SK-N-SH treated with all-trans-retinoic acid at 6 μM for 48 hours (cell line): ENCODE results near the gene CYP20A1.

Experiments used
- ARNTL ChIP-seq: fragments of 450-650 bp; formaldehyde crosslinking; IDR thresholded peaks from 2 replicates; pipeline ENCODE4 v1.5.0; 2020; ENCODE audit warnings: low read depth, mild to moderate bottlenecking, moderate library complexity, borderline replicate concordance
- ESRRG ChIP-seq: fragments of 250-450 bp; sonication (Bioruptor Pico); IDR thresholded peaks from 2 replicates; pipeline ENCODE4 v1.6.1; 2021; ENCODE audit warnings: mild to moderate bottlenecking
- OSR1 ChIP-seq: fragments of 250-450 bp; sonication (Bioruptor Pico); IDR thresholded peaks from 2 replicates; pipeline ENCODE4 v1.8.0; 2022; ENCODE audit warnings: moderate library complexity, mild to moderate bottlenecking, inconsistent platforms
- PPARA ChIP-seq: fragments of 250-450 bp; sonication (Bioruptor Pico); IDR thresholded peaks from 2 replicates; pipeline ENCODE4 v1.5.0; 2020; ENCODE audit warnings: mild to moderate bottlenecking, borderline replicate concordance
- RARB ChIP-seq: fragments of 250-450 bp; sonication (Bioruptor Pico); IDR thresholded peaks from 2 replicates; pipeline ENCODE4 v1.8.0; 2021; ENCODE audit warnings: mild to moderate bottlenecking, moderate library complexity
- TCF4 ChIP-seq: fragments of 250-450 bp; sonication (Bioruptor Pico); IDR thresholded peaks from 2 replicates; pipeline ENCODE4 v1.8.0; 2021; ENCODE audit warnings: mild to moderate bottlenecking, moderate library complexity, borderline replicate concordance
- ZC3H10 ChIP-seq: fragments of 250-450 bp; sonication (Bioruptor Pico); IDR thresholded peaks from 2 replicates; pipeline ENCODE4 v1.5.1; 2021; ENCODE audit warnings: mild to moderate bottlenecking, moderate library complexity
- ZFP3 ChIP-seq: fragments of 250-450 bp; sonication (Bioruptor Pico); IDR thresholded peaks from 2 replicates; pipeline ENCODE4 v1.5.0; 2020; ENCODE audit warnings: mild to moderate bottlenecking, moderate library complexity
- ZNF8 ChIP-seq: fragments of 450-650 bp; formaldehyde crosslinking; IDR thresholded peaks from 2 replicates; pipeline ENCODE4 v1.5.0; 2020; ENCODE audit warnings: mild to moderate bottlenecking, moderate library complexity
- TF ChIP-seq, protein P1 (sequence below): fragments of 250-450 bp; sonication (Bioruptor Pico); IDR thresholded peaks from 2 replicates; pipeline ENCODE4 v1.5.1; 2020; ENCODE audit warnings: low read depth, mild to moderate bottlenecking, moderate library complexity
- TF ChIP-seq, protein P2 (sequence below): fragments of 250-450 bp; sonication (Bioruptor Pico); IDR thresholded peaks from 2 replicates; pipeline ENCODE4 v1.8.0; 2021; ENCODE audit warnings: low read depth, mild to moderate bottlenecking, moderate library complexity, borderline replicate concordance
- TF ChIP-seq, protein P3 (sequence below): fragments of 250-450 bp; sonication (Bioruptor Pico); IDR thresholded peaks from 2 replicates; pipeline ENCODE4 v1.5.1; 2021; ENCODE audit warnings: mild to moderate bottlenecking, moderate library complexity
- TF ChIP-seq, protein P4 (sequence below): fragments of 250-450 bp; sonication (Bioruptor Pico); IDR thresholded peaks from 2 replicates; pipeline ENCODE4 v1.8.0; 2020; ENCODE audit warnings: mild to moderate bottlenecking, moderate library complexity, borderline replicate concordance

DNA sequence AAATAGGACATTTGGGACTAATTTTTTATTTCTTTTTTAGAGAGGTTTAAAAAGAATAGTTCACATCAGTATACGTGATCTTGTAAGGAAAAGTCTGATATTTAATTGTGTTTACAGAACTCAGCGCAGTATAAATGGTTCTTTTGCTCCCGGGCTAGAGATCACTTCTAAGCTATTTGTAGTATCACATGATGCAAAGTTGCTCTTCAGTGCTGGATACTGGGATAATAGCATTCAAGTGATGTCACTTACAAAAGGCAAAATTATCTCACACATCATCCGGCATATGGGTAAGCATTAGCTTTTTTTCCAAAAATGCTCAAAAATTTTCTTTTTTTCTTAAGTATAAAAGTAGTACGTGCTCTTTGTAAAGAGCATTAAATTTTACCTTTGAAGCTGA is 37.4 kb upstream of the CYP20A1 start:
- TF ChIP-seq ZC3H10 (CRISPR knock-in tag): no peak
- no peak for TF ChIP-seq ZFP3 (CRISPR knock-in tag)
- TF ChIP-seq OSR1: no peak
- TF ChIP-seq, protein P1, sequence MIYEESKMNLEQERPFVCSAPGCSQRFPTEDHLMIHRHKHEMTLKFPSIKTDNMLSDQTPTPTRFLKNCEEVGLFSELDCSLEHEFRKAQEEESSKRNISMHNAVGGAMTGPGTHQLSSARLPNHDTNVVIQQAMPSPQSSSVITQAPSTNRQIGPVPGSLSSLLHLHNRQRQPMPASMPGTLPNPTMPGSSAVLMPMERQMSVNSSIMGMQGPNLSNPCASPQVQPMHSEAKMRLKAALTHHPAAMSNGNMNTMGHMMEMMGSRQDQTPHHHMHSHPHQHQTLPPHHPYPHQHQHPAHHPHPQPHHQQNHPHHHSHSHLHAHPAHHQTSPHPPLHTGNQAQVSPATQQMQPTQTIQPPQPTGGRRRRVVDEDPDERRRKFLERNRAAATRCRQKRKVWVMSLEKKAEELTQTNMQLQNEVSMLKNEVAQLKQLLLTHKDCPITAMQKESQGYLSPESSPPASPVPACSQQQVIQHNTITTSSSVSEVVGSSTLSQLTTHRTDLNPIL (CRISPR knock-in tag): no peak
- TF ChIP-seq ESRRG (CRISPR knock-in tag): no peak
- TF ChIP-seq RARB (CRISPR knock-in tag): no peak
- no peak for TF ChIP-seq PPARA (CRISPR knock-in tag)
- TF ChIP-seq, protein P2, sequence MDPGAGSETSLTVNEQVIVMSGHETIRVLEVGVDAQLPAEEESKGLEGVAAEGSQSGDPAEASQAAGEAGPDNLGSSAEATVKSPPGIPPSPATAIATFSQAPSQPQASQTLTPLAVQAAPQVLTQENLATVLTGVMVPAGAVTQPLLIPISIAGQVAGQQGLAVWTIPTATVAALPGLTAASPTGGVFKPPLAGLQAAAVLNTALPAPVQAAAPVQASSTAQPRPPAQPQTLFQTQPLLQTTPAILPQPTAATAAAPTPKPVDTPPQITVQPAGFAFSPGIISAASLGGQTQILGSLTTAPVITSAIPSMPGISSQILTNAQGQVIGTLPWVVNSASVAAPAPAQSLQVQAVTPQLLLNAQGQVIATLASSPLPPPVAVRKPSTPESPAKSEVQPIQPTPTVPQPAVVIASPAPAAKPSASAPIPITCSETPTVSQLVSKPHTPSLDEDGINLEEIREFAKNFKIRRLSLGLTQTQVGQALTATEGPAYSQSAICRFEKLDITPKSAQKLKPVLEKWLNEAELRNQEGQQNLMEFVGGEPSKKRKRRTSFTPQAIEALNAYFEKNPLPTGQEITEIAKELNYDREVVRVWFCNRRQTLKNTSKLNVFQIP (CRISPR knock-in tag): no peak
- no peak for TF ChIP-seq ZNF8 (CRISPR knock-in tag)
- no peak for TF ChIP-seq TCF4 (CRISPR knock-in tag)
- TF ChIP-seq, protein P3, sequence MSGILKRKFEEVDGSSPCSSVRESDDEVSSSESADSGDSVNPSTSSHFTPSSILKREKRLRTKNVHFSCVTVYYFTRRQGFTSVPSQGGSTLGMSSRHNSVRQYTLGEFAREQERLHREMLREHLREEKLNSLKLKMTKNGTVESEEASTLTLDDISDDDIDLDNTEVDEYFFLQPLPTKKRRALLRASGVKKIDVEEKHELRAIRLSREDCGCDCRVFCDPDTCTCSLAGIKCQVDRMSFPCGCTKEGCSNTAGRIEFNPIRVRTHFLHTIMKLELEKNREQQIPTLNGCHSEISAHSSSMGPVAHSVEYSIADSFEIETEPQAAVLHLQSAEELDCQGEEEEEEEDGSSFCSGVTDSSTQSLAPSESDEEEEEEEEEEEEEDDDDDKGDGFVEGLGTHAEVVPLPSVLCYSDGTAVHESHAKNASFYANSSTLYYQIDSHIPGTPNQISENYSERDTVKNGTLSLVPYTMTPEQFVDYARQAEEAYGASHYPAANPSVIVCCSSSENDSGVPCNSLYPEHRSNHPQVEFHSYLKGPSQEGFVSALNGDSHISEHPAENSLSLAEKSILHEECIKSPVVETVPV (CRISPR knock-in tag): no peak
- TF ChIP-seq ARNTL (CRISPR knock-in tag): no peak
- TF ChIP-seq, protein P4, sequence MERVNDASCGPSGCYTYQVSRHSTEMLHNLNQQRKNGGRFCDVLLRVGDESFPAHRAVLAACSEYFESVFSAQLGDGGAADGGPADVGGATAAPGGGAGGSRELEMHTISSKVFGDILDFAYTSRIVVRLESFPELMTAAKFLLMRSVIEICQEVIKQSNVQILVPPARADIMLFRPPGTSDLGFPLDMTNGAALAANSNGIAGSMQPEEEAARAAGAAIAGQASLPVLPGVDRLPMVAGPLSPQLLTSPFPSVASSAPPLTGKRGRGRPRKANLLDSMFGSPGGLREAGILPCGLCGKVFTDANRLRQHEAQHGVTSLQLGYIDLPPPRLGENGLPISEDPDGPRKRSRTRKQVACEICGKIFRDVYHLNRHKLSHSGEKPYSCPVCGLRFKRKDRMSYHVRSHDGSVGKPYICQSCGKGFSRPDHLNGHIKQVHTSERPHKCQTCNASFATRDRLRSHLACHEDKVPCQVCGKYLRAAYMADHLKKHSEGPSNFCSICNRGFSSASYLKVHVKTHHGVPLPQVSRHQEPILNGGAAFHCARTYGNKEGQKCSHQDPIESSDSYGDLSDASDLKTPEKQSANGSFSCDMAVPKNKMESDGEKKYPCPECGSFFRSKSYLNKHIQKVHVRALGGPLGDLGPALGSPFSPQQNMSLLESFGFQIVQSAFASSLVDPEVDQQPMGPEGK (CRISPR knock-in tag): no peak
